Measurements from ENCODE around the gene CTDSPL.
A peak's percentile ranks its signal among the peaks of the same experiment; 100 is the strongest.

The CTDSPL gene

DNA sequence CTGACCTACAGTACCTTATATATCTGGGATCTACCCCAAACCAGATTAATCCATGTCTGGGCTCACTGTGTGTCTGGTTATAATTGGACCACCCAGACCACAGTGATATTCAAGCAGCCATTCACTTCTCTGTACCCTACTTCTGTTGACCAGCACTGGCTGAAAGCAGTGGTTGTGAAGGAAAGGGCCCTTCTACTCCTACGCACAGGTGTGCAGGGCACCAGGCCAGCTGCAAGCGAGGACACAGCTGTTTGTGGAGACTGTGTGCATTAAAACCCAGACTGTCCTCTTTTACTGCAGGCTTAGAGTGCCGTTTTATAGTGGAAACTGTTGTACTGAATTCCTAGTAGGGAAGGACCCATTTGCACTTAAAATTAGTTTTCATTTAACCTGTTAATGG is 29.5 kb downstream of the CTDSPL start:
- no peak overlapping the region for H3K4me3 Mint-ChIP-seq
- no peak for DNase-seq
- ATAC-seq = no peak

DNA sequence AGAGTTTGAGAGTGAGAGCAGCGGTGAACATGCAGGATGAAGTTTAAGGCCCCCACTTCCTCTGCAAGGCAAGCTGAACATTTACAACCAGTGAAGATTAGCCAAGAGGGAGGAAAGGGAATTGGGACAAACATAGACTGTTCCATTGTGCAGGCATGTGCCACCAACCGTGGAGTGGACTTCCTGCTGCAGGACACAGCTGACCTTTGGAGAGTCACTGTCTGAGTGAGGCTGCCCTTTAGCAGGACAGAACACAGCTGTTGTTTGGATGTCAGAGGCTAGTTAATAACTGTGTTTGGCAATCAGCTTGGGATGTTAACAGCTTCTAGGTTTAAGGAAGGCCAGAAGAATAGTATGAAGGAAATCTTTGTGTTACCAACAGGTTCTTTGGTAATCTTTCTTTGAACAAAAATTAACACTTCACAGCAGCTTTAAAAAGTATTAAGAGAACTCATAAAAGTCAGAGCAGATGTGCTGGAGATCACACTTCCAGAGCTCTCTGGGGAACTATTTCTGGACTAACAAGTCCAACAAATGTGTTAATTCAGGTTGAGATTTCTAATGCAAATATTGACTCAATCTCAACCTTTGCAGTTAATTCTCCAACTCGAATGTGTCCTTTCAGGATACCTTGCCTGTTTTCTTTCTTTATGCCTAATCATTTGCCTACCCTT is 31.4 kb downstream of the CTDSPL start:
- no peak overlapping the region for H3K27ac Mint-ChIP-seq

More for the DNA sequence above, 29.5 kb downstream of the CTDSPL start:
- Mint-ChIP-seq H3K4me1 (no peaks in the 10 kb centered on the region), H3K9me3 (no peaks in the 10 kb centered on the region), H3K27ac (no peak overlapping the region), H3K27me3 (peaks cover 4% of the 10 kb centered on the region), H3K36me3 (ENCODE audit: low read depth) (no peaks in the 10 kb centered on the region)

GRCh38 chr3:37896827-37897226 is 35.1 kb downstream of the CTDSPL start:
- Mint-ChIP-seq H3K36me3 (ENCODE audit: low read depth) (no peaks in the 10 kb centered on the region), H3K27me3 (peaks cover 6% of the 10 kb centered on the region), H3K4me3 (no peak overlapping the region), H3K4me1 (peaks cover 8% of the 10 kb centered on the region), H3K27ac (no peak overlapping the region), H3K9me3 (no peaks in the 10 kb centered on the region)
- ATAC-seq = no peak
- no peak for DNase-seq

More for the DNA sequence above, 31.4 kb downstream of the CTDSPL start:
- Mint-ChIP-seq H3K27me3 (peaks cover 3% of the 10 kb centered on the region), H3K36me3 (ENCODE audit: low read depth) (no peaks in the 10 kb centered on the region), H3K4me1 (no peaks in the 10 kb centered on the region), H3K9me3 (no peaks in the 10 kb centered on the region), H3K4me3 (no peak overlapping the region)
- no peak for ATAC-seq
- no peak for DNase-seq

DNA sequence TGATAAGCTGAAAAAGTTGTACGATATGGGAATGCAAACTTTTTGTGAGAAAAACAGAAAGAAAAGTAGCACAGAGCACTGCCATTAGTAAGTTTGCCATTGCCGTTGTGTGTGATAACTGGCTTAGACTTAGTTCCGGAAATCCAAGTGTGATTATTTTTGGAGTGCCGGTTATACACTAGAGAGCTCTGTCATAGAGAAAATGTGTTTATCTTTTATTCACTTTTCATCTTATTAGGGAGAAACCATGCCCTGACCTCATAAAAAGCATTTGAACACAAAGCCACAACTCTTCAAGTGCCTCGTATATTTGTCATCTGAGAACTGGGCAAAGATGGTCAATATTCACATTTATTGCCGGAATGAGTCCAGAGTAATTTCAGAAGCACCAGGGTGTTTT is 36.1 kb downstream of the CTDSPL start:
- ATAC-seq = no peak
- peaks cover 6% of the 10 kb centered on the region for H3K27me3 Mint-ChIP-seq
- peaks cover 11% of the 10 kb centered on the region for H3K4me1 Mint-ChIP-seq
- H3K27ac Mint-ChIP-seq = no peak overlapping the region
- DNase-seq = no peak
- no peak overlapping the region for H3K4me3 Mint-ChIP-seq
- H3K36me3 Mint-ChIP-seq (ENCODE audit: low read depth) = no peaks in the 10 kb centered on the region
- no peaks in the 10 kb centered on the region for H3K9me3 Mint-ChIP-seq

GRCh38 chr3:37898424-37898823 is 36.7 kb downstream of the CTDSPL start:
- Mint-ChIP-seq H3K27ac (no peak overlapping the region), H3K9me3 (no peaks in the 10 kb centered on the region), H3K4me3 (no peak overlapping the region), H3K36me3 (ENCODE audit: low read depth) (no peaks in the 10 kb centered on the region), H3K27me3 (peaks cover 9% of the 10 kb centered on the region), H3K4me1 (peaks cover 13% of the 10 kb centered on the region)
- ATAC-seq (no peak), DNase-seq (no peak)

DNA sequence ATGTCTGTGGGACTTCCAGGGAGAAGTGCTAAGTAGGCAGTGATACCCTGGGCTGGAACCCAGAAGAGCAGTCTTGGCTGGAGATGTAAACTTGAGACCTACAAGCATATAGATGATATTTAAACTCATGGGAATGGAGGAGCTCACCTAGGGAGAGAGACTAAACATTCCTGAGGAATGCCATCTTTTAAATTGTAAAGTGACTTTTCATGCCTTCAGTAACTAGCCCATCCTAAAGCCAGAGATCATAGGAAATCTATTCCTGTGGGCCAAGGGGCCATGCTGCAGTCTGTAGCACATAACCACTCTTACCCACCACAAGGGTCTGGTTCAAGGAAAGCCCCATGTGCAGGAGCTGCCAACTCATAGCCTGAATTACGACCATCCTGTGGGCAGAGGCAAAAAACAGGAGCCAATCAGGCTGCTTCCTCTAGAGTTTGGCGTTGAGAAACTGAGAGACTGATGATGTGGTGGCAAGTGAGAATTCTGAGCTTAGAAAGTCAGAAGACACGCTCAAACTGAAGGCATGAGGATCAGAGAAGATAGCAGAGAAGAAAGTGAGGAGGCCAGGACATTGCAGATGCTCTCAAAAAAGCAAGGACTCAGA is 37.5 kb downstream of the CTDSPL start:
- Mint-ChIP-seq H3K4me3 (no peak overlapping the region), H3K4me1 (peaks cover 13% of the 10 kb centered on the region), H3K36me3 (ENCODE audit: low read depth) (no peaks in the 10 kb centered on the region), H3K27me3 (peaks cover 9% of the 10 kb centered on the region), H3K9me3 (no peaks in the 10 kb centered on the region), H3K27ac (no peak overlapping the region)
- ATAC-seq = peak; percentile 89
- DNase-seq = no peak

DNA sequence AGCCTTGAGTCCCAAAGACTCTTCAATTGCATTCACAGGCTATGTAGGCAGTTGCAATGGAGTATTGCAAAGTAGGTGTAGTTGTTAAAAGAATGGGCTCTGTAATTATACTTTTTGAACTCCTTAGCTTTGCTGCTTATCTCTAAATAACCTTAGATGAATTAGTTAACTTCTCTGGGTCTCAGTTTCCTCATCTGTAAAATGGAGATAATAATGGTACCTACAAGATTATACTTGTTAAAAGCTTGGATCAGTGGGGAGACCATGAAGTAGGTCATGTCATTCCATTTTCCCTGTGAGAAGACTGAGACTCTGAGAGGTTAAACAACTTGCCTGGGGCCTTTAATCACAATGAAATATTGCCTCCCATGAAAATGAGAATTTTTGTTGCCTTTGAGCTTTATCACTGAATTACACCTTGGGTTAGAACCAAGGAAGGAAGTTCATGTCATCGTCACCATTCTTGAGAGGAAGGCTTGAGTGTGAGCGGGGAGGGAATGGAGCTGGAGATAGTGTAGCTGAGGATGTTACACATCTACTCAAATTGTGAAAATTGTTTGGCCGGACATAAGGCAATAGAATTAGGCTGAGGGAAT is 38.1 kb downstream of the CTDSPL start:
- DNase-seq = no peak
- ATAC-seq = no peak
- Mint-ChIP-seq H3K27me3 (peaks cover 13% of the 10 kb centered on the region), H3K4me3 (no peak overlapping the region), H3K4me1 (peaks cover 13% of the 10 kb centered on the region), H3K27ac (no peak overlapping the region), H3K9me3 (no peaks in the 10 kb centered on the region), H3K36me3 (ENCODE audit: low read depth) (no peaks in the 10 kb centered on the region)

GRCh38 chr3:37901721-37902120 is 40.0 kb downstream of the CTDSPL start:
- ATAC-seq (no peak), DNase-seq (no peak)
- H3K4me1 Mint-ChIP-seq = peaks cover 25% of the 10 kb centered on the region
- H3K4me3 Mint-ChIP-seq = no peak overlapping the region
- H3K9me3 Mint-ChIP-seq = no peaks in the 10 kb centered on the region
- peaks cover 9% of the 10 kb centered on the region for H3K27me3 Mint-ChIP-seq
- H3K36me3 Mint-ChIP-seq (ENCODE audit: low read depth) = no peaks in the 10 kb centered on the region
- H3K27ac Mint-ChIP-seq = no peak overlapping the region

DNA sequence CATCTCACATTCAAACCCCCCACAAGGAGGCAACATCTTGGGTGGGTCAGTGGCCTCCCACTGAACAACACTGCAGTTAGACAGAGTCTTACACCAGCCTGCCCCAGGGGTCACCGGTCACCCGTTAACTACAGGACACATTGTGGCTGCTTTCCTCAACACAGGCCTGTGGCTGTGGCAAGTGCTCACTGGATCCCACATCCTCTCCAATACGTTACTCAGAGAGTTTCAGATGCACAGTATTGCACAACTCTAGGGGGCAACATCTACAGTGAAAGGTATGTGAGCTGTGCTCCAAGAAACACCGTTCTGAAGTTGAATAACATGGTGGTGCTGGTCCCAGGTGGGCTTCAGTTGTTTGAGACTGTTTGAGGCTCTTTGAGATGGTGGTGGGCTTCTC is 41.0 kb downstream of the CTDSPL start:
- peak; percentile 12 for ATAC-seq
- DNase-seq = no peak
- H3K9me3 Mint-ChIP-seq = no peaks in the 10 kb centered on the region
- peaks cover 9% of the 10 kb centered on the region for H3K27me3 Mint-ChIP-seq
- no peak overlapping the region for H3K27ac Mint-ChIP-seq
- H3K36me3 Mint-ChIP-seq (ENCODE audit: low read depth) = no peaks in the 10 kb centered on the region
- H3K4me3 Mint-ChIP-seq = no peak overlapping the region
- H3K4me1 Mint-ChIP-seq = peaks cover 34% of the 10 kb centered on the region

DNA sequence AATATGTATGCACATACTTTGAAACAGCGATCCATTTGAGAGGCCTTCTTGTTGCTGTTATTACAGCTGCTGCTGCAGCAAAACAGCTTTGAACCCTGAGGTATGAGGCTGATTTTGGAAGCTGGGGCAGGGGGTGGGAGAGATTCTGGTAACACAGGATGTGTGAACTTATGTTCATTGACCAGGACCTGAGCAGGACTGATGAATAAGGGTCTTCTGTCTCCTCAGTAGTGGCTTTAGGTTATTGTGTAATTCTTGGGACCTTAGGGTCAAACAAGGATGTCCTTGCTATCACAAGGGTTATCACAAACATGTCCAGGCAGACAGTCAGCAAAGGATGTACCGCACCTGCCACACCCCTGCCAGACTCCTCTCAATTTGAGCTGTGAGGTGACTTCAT is 41.6 kb downstream of the CTDSPL start:
- Mint-ChIP-seq H3K27me3 (peaks cover 9% of the 10 kb centered on the region), H3K4me3 (no peak overlapping the region), H3K27ac (no peak overlapping the region), H3K4me1 (peaks cover 41% of the 10 kb centered on the region), H3K36me3 (ENCODE audit: low read depth) (no peaks in the 10 kb centered on the region), H3K9me3 (no peaks in the 10 kb centered on the region)
- no peak for ATAC-seq
- DNase-seq = no peak

GRCh38 chr3:37903734-37904133 is 42.1 kb downstream of the CTDSPL start:
- Mint-ChIP-seq H3K27ac (no peak overlapping the region), H3K4me1 (peaks cover 42% of the 10 kb centered on the region), H3K4me3 (no peak overlapping the region), H3K36me3 (ENCODE audit: low read depth) (no peaks in the 10 kb centered on the region), H3K27me3 (peaks cover 9% of the 10 kb centered on the region), H3K9me3 (no peaks in the 10 kb centered on the region)
- ATAC-seq = no peak
- DNase-seq = no peak

GRCh38 chr3:37904601-37905000 is 42.9 kb downstream of the CTDSPL start:
- H3K9me3 Mint-ChIP-seq = no peaks in the 10 kb centered on the region
- ATAC-seq (no peak), DNase-seq (no peak)
- peaks cover 36% of the 10 kb centered on the region for H3K4me1 Mint-ChIP-seq
- no peaks in the 10 kb centered on the region for H3K36me3 Mint-ChIP-seq (ENCODE audit: low read depth)
- no peak overlapping the region for H3K27ac Mint-ChIP-seq
- no peak overlapping the region for H3K4me3 Mint-ChIP-seq
- peaks cover 9% of the 10 kb centered on the region for H3K27me3 Mint-ChIP-seq

GRCh38 chr3:37905346-37905745 is 43.7 kb downstream of the CTDSPL start:
- ATAC-seq (no peak), DNase-seq (no peak)
- Mint-ChIP-seq H3K9me3 (no peaks in the 10 kb centered on the region), H3K27me3 (peaks cover 9% of the 10 kb centered on the region), H3K36me3 (ENCODE audit: low read depth) (no peaks in the 10 kb centered on the region), H3K4me1 (peaks cover 34% of the 10 kb centered on the region), H3K27ac (no peak overlapping the region), H3K4me3 (no peak overlapping the region)

DNA sequence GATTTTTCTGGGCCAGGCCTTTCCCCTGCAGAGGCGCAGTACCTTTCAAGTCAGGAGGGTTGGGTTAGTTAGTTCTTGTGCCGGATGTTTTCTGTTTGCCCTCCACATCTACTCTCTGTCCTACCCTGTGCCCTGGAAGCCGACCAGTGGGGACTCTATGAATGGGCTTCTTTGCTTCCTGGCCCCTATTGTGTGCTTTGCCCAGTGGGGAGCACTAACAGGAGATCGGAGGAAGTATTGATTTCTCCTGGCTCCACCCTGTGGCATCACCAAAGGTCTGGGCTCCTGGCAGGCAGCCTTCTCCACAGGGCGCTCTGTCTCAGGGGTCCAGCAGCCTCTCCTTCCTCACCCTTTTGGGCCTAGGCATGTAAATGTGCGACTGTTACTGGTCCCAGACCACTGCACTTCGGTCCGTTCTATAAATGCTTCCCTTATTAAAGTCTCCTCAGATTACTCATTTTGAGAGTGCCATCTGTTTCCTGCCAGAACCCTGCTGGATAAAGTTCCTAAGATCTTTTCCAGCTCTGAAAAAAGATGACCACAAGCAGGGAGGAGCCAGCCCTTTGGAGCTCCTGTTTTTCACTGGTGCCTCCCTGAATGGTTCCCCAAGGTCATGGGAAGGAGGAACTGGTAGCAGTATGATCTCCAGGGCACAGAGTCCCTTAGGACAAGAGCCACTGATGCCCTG is 44.5 kb downstream of the CTDSPL start:
- Mint-ChIP-seq H3K36me3 (ENCODE audit: low read depth) (no peaks in the 10 kb centered on the region), H3K27me3 (peaks cover 9% of the 10 kb centered on the region), H3K4me1 (peaks cover 34% of the 10 kb centered on the region), H3K27ac (no peak overlapping the region), H3K9me3 (no peaks in the 10 kb centered on the region), H3K4me3 (no peak overlapping the region)
- ATAC-seq (no peak), DNase-seq (no peak)

DNA sequence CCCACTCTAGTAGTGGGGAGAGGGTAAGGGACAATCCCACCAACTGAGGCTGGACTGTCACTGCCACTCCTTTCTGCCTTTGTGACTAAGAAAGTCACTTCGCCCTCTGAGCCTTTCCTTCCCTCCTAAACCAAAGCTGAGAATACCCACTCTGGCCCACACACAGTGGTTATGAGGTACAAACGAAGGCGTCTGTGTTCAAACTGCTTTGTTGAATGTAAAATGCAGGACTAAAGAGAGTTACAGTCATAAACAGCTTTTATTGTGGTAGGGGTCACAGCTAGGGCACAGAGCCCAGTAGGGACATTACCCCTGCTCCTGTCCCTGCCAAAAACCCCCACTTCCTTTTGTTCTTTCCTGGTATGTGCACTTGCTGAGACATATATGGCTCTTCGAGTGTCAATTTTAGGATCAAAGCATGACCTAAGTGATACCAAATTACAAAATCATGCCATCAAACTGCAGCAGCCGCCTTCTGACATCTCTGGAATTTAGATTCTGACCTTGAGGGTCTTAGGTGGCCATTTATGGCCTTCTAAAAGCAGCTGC is 45.1 kb downstream of the CTDSPL start:
- no peak overlapping the region for H3K4me3 Mint-ChIP-seq
- peak; percentile 14 for DNase-seq
- peaks cover 7% of the 10 kb centered on the region for H3K27me3 Mint-ChIP-seq
- H3K27ac Mint-ChIP-seq = no peak overlapping the region
- peaks cover 34% of the 10 kb centered on the region for H3K4me1 Mint-ChIP-seq
- no peaks in the 10 kb centered on the region for H3K9me3 Mint-ChIP-seq
- no peaks in the 10 kb centered on the region for H3K36me3 Mint-ChIP-seq (ENCODE audit: low read depth)
- peak; percentile 60 for ATAC-seq

All from activated naive CD8-positive, alpha-beta T cell treated with anti-CD3 and anti-CD28 coated beads, Interleukin-2, amount 50 U/mL, for 24 hours (primary cell).